ENCODE data around the gene PTPRS.

GRCh38 chr19:5339198-5339949 is 1.2 kb downstream of the PTPRS start:
- TF ChIP-seq POLR2A (IDR thresholded peaks at IDR 0.05; ENCODE audit: low read depth, low read length) (no peak), CTCF (IDR thresholded peaks at IDR 0.05; ENCODE audit: extremely low read depth in 1 of 2, insufficient read depth in 1 of 2, low read depth in 1 of 2, low read length in 2 of 2) (no peak)
- TF ChIP-seq, protein P1, sequence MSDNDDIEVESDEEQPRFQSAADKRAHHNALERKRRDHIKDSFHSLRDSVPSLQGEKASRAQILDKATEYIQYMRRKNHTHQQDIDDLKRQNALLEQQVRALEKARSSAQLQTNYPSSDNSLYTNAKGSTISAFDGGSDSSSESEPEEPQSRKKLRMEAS (IDR thresholded peaks at IDR 0.05; ENCODE audit: insufficient read depth, insufficient read length) = no peak

All from endothelial cell of umbilical vein (primary cell).